Right atrium auricular region (tissue), 2 donors: ENCODE results near the gene RAPGEF6. TPM values are rescaled to one million over a fixed set of nuclear protein-coding genes. Genes with fewer than 3 reads are reported as not detected.

Experiments
- DNase-seq: peaks from one replicate; pipeline ENCODE4 v3.0.0-alpha.2; 2019; ENCODE audit warnings: low spot score
- H3K27ac ChIP-seq, 2 donors: fragments of 200-600 bp; sonication (generic); 1 replicate in 1 of 2; 2 replicates in 1 of 2; pipeline ENCODE4 v1.5.1; 2016 to 2019
- H3K27me3 ChIP-seq, 2 donors: fragments of 200-600 bp; sonication (generic); one replicate each; pipeline versions ENCODE4 v1.5.1 to v1.6.0; 2017 to 2019
- H3K36me3 ChIP-seq: fragments of 200-600 bp; sonication (generic); one replicate; pipeline ENCODE4 v1.5.1; 2016
- H3K4me1 ChIP-seq, 2 donors: fragments of 200-600 bp; sonication (generic); one replicate each; pipeline versions ENCODE4 v1.5.1 to v1.6.0; 2017 to 2019
- H3K4me3 ChIP-seq, 2 donors: fragments of 200-600 bp; sonication (generic); 1 replicate in 1 of 2; 2 replicates in 1 of 2; pipeline ENCODE4 v1.5.1; 2017 to 2019; ENCODE audit warnings: mild to moderate bottlenecking in 1 of 2, moderate library complexity in 1 of 2
- H3K9me3 ChIP-seq, 2 donors: fragments of 200-600 bp; sonication (generic); one replicate each; pipeline ENCODE4 v1.5.1; 2019
- CTCF ChIP-seq, 2 donors: fragments of 200-600 bp; sonication (generic); IDR thresholded peaks; one replicate each; pipeline ENCODE4 v1.5.1; 2019; ENCODE audit warnings: antibody characterized with exemption in 2 of 2
- total RNA-seq, 2 donors: library from RNA; depleted of rRNA; stranded (reverse); fragments of >200 nt; gene quantifications; one replicate each; pipeline ENCODE4 v1.1.0, GENCODE V29; 2016

Gene RAPGEF6
- total RNA-seq, 2 donors from 2014 or later, result 10.0 to 14.0 TPM

GRCh38 chr5:131511934-131512333 lies 123.1 kb downstream of the RAPGEF6 start:
- TF ChIP-seq CTCF (IDR thresholded peaks at IDR 0.05), result no peak
- H3K4me1 ChIP-seq, result peaks cover 0 to 8% of the 10 kb centered on the region in 2 donors
- no peak overlapping the region for H3K27ac ChIP-seq
- no peak for DNase-seq
- H3K4me3 ChIP-seq, result no peak overlapping the region
- no peaks in the 10 kb centered on the region for H3K27me3 ChIP-seq
- H3K9me3 ChIP-seq, result no peaks in the 10 kb centered on the region
- H3K36me3 ChIP-seq, result no peaks in the 10 kb centered on the region

GRCh38 chr5:131509801-131510200 lies 125.2 kb downstream of the RAPGEF6 start:
- Histone ChIP-seq H3K4me1 (peaks cover 0 to 2% of the 10 kb centered on the region in 2 donors), H3K27ac (no peak overlapping the region), H3K27me3 (no peaks in the 10 kb centered on the region), H3K9me3 (no peaks in the 10 kb centered on the region), H3K4me3 (no peak overlapping the region), H3K36me3 (no peaks in the 10 kb centered on the region)
- TF ChIP-seq CTCF (IDR thresholded peaks at IDR 0.05), result no peak
- DNase-seq, result no peak

GRCh38 chr5:131505237-131505908 lies 129.7 kb downstream of the RAPGEF6 start:
- TF ChIP-seq CTCF (IDR thresholded peaks at IDR 0.05), result no peak
- Histone ChIP-seq H3K4me3 (no peak overlapping the region), H3K27ac (no peak overlapping the region), H3K4me1 (no peaks in the 10 kb centered on the region), H3K27me3 (no peaks in the 10 kb centered on the region), H3K36me3 (no peaks in the 10 kb centered on the region), H3K9me3 (no peaks in the 10 kb centered on the region)
- DNase-seq, result no peak

GRCh38 chr5:131496400-131496713 lies 138.7 kb downstream of the RAPGEF6 start:
- Histone ChIP-seq H3K9me3 (no peaks in the 10 kb centered on the region), H3K4me3 (no peak overlapping the region), H3K27ac (no peak overlapping the region), H3K4me1 (no peaks in the 10 kb centered on the region), H3K36me3 (peaks cover 8% of the 10 kb centered on the region), H3K27me3 (no peaks in the 10 kb centered on the region)
- DNase-seq, result no peak
- no peak for TF ChIP-seq CTCF (IDR thresholded peaks at IDR 0.05)

GRCh38 chr5:131495536-131496399 lies 139.3 kb downstream of the RAPGEF6 start:
- no peak for TF ChIP-seq CTCF (IDR thresholded peaks at IDR 0.05)
- Histone ChIP-seq H3K4me3 (no peak overlapping the region), H3K36me3 (peaks cover 8% of the 10 kb centered on the region), H3K27me3 (no peaks in the 10 kb centered on the region), H3K4me1 (no peaks in the 10 kb centered on the region), H3K9me3 (no peaks in the 10 kb centered on the region), H3K27ac (no peak overlapping the region)
- DNase-seq, result no peak
